Activated B cell treated with CpG ODN at 0.5 μM for 24 hours (primary cell): ENCODE measurements around the gene KCNK5. TPM values are rescaled to one million over a fixed set of nuclear protein-coding genes. Genes with fewer than 3 reads are reported as not detected.

Experiments used
- ATAC-seq: fragments of 200-7000 bp; cut with Tn5 transposase; one replicate; pipeline ENCODE4 v1.10.0; 2021; ENCODE audit warnings: low read depth, mild to moderate bottlenecking, moderate library complexity
- CTCF ChIA-PET: fragments of 350-600 bp; sonication (Branson Sonifier 250); formaldehyde crosslinking; loops from one replicate; lab custom pipeline; 2021; ENCODE audit warnings: antibody characterized with exemption; lab: Charles Lee
- POLR2A ChIA-PET: fragments of 350-600 bp; sonication (Branson Sonifier 250); formaldehyde crosslinking; loops from one replicate; lab custom pipeline; 2021; ENCODE audit warnings: antibody characterized with exemption; lab: Charles Lee
- DNase-seq: peaks from one replicate; pipeline ENCODE4 v3.0.0; 2022
- H3K27ac Mint-ChIP-seq: one replicate; pipeline ENCODE4 v1.8.0; 2020; ENCODE audit warnings: mixed read lengths
- H3K27me3 Mint-ChIP-seq: one replicate; pipeline ENCODE4 v1.8.0; 2021; ENCODE audit warnings: mixed read lengths
- H3K36me3 Mint-ChIP-seq: one replicate; pipeline ENCODE4 v1.8.0; 2021; ENCODE audit warnings: low read depth, mixed read lengths
- H3K4me1 Mint-ChIP-seq: one replicate; pipeline ENCODE4 v1.8.0; 2021; ENCODE audit warnings: mixed read lengths
- H3K4me3 Mint-ChIP-seq: one replicate; pipeline ENCODE4 v1.8.0; 2020; ENCODE audit warnings: mild to moderate bottlenecking, mixed read lengths
- H3K9me3 Mint-ChIP-seq: one replicate; pipeline ENCODE4 v1.8.0; 2020; ENCODE audit warnings: mixed read lengths
- intact Hi-C: fragments of 100-400 bp; cut with micrococcal nuclease; formaldehyde crosslinking; loops from one replicate; pipeline ENCODE4 v1.15.1; 2024
- total RNA-seq: library from RNA; stranded (reverse); gene quantifications from 2 replicates; pipeline ENCODE4 v1.2.3, GENCODE V29; 2022
- TF ChIP-seq, protein P1 (sequence below): fragments of 200-600 bp; IDR thresholded peaks from one replicate; pipeline ENCODE4 v1.8.0; 2022; ENCODE audit warnings: antibody characterized with exemption, mild to moderate bottlenecking

Gene KCNK5
- total RNA-seq, 1 donor from 2014 or later = not detected

DNA sequence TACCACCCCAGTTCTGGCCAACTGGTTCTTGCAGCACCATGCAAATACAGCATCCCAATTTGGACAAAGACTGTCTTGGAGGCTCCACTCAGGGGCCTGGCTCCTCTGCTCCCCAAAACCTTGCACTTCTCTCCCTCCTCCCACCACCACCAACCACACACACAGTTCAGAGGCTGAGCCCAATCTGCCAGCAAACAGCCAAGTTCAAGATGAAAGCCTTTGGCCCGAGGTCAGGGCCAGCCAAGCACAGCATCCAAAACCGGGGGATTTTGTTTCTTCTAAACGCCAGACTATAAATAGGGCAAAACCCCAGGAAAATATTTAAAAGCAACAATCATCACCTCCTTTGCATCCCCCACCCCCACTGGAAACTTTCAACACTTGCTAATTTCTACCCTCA is 5.7 kb downstream of the KCNK5 start:
- no peaks in the 10 kb centered on the region for H3K36me3 Mint-ChIP-seq
- peaks cover 23% of the 10 kb centered on the region for H3K27me3 Mint-ChIP-seq
- intact Hi-C loops = no loop called here
- H3K4me1 Mint-ChIP-seq = no peaks in the 10 kb centered on the region
- TF ChIP-seq, protein P1, sequence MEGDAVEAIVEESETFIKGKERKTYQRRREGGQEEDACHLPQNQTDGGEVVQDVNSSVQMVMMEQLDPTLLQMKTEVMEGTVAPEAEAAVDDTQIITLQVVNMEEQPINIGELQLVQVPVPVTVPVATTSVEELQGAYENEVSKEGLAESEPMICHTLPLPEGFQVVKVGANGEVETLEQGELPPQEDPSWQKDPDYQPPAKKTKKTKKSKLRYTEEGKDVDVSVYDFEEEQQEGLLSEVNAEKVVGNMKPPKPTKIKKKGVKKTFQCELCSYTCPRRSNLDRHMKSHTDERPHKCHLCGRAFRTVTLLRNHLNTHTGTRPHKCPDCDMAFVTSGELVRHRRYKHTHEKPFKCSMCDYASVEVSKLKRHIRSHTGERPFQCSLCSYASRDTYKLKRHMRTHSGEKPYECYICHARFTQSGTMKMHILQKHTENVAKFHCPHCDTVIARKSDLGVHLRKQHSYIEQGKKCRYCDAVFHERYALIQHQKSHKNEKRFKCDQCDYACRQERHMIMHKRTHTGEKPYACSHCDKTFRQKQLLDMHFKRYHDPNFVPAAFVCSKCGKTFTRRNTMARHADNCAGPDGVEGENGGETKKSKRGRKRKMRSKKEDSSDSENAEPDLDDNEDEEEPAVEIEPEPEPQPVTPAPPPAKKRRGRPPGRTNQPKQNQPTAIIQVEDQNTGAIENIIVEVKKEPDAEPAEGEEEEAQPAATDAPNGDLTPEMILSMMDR = no peak
- ChIA-PET POLR2A (no interaction called here), CTCF (no interaction called here)
- ATAC-seq (no peak), DNase-seq (no peak)
- no peak overlapping the region for H3K27ac Mint-ChIP-seq
- H3K9me3 Mint-ChIP-seq = no peaks in the 10 kb centered on the region
- H3K4me3 Mint-ChIP-seq = no peak overlapping the region

DNA sequence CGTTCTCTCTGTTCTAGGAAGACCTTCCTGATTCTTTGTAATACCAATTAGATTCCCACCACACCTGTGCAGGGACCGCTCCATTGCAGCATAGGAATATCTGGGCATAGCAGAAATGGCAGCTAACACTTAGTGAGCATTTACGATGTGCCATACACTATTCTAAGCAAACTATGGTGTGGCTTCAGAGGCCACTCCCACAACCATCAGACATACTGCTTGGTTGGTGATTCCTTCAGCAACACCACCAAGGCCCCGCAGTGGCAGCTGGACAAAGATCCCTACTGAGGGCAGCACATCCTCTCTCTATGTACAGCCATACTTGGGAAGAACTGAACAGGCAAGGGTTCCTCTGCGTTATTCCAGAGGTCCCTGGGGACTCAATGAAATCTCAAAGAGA is 6.2 kb downstream of the KCNK5 start:
- DNase-seq (no peak), ATAC-seq (no peak)
- CTCF ChIA-PET = no interaction called here
- intact Hi-C loops = no loop called here
- TF ChIP-seq, protein P1 = no peak
- H3K4me1 Mint-ChIP-seq = no peaks in the 10 kb centered on the region
- POLR2A ChIA-PET = no interaction called here
- H3K27me3 Mint-ChIP-seq = peaks cover 20% of the 10 kb centered on the region
- no peak overlapping the region for H3K27ac Mint-ChIP-seq
- H3K9me3 Mint-ChIP-seq = no peaks in the 10 kb centered on the region
- no peaks in the 10 kb centered on the region for H3K36me3 Mint-ChIP-seq
- no peak overlapping the region for H3K4me3 Mint-ChIP-seq

DNA sequence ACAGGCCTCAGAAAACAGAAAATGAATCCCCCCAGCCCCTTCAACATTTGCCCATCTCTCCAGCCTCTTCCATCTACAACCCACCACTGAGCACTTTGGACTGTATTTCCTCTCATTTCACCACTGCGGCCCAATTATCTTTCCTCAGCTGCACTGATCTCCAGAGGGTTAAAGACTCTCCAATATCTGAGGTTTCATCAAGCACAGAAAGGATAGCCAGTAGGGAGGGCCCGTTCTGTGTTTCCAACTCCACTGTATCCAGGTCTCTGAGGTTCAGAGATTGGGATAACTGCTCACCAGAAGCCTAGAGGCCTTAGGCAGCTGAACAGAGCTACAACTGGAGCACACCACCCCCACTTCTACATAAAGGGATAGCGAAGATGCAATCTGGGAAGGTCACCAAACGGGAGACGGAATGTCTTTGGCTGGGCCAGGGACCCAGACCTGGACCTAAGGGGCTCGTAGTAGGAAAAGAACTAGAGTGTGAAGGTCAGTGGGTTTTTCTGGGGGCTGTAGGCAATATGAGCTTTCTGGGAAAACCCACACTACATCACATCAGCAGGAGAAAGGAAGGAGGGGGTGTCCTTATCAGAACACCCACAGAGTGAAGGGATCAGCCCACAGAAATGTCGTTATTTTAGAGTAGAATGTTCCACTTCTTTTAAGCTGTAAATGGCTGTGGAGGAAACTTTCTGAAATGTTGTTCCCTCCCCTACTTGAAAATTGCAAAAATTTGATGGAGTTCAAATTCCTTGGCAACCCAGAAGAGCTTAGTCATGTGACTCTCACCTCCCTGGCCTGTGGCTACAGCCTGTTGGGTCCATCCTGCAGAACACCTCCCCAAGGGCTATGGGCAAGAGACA is 7.3 kb downstream of the KCNK5 start:
- H3K27ac Mint-ChIP-seq = no peak overlapping the region
- CTCF ChIA-PET = no interaction called here
- no peaks in the 10 kb centered on the region for H3K4me1 Mint-ChIP-seq
- POLR2A ChIA-PET = no interaction called here
- no peaks in the 10 kb centered on the region for H3K9me3 Mint-ChIP-seq
- DNase-seq = no peak
- H3K27me3 Mint-ChIP-seq = peaks cover 9% of the 10 kb centered on the region
- TF ChIP-seq, protein P1 = no peak
- no peak for ATAC-seq
- no peaks in the 10 kb centered on the region for H3K36me3 Mint-ChIP-seq
- H3K4me3 Mint-ChIP-seq = no peak overlapping the region
- intact Hi-C loops = no loop called here

DNA sequence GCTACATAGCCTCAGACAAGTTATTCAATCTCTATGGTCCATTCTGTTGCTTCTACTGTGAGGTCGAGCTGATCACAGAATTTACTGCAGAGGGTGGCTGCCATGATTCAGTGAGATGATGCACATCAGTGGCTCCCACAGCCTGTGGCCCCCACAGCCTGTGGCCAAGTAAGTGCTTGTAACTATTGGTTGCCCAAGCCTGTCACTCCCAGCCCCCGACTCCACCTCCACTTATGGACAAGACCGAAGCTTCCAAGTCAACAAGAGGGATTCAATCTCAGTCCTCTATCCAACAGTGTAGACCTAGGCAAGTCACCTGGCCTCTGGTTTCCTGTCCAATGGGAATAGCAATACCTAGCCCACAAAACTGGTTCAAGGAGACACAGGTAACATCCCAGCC is 8.2 kb downstream of the KCNK5 start:
- Mint-ChIP-seq H3K27ac (no peak overlapping the region), H3K9me3 (no peaks in the 10 kb centered on the region), H3K36me3 (no peaks in the 10 kb centered on the region), H3K4me3 (no peak overlapping the region), H3K27me3 (peaks cover 6% of the 10 kb centered on the region), H3K4me1 (no peaks in the 10 kb centered on the region)
- no peak for ATAC-seq
- TF ChIP-seq, protein P1 = no peak
- ChIA-PET POLR2A (no interaction called here), CTCF (no interaction called here)
- intact Hi-C loops = no loop called here
- no peak for DNase-seq

DNA sequence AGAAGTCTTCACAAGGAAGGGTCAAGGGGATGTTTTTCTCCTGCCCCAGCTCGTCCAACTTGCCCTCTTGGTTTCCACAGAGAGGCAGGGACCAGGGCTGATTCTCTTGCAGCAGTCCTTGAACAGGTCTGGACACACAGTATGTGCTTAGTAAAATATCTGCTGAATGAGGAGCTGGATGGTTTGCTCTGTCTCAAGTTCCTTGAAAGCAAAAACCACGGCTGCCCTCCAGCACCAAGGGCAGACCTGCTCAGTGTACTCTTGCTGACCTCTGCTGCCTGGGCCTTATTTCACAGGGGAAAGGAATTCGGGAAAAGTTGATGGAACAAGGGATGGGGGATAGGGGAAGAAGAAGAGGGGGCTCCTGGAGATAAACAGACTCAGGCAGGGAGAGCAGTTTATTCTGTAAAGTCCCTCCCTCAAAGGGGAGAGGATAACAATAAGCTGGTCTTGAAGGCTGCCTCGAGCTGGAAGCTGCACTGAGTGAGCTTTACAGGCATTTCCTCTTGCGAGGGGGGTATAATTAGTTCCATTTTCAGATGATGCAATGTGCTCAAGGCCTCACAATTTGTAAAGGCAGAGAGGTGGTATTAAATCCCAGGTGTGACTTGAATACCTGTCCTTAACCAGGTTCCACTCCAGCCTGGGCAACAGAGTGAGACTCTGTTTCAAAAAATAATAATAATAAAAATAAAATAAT is 10.3 kb downstream of the KCNK5 start:
- Mint-ChIP-seq H3K4me1 (no peaks in the 10 kb centered on the region), H3K4me3 (no peak overlapping the region), H3K27me3 (peaks cover 9% of the 10 kb centered on the region), H3K27ac (no peak overlapping the region), H3K36me3 (no peaks in the 10 kb centered on the region), H3K9me3 (no peaks in the 10 kb centered on the region)
- ChIA-PET CTCF (no interaction called here), POLR2A (no interaction called here)
- no peak for DNase-seq
- TF ChIP-seq, protein P1 = no peak
- intact Hi-C loops = no loop called here
- ATAC-seq = no peak
